ENCODE measurements around the gene SDC4. TPM values are rescaled to one million over a fixed set of nuclear protein-coding genes. Genes with fewer than 3 reads are reported as not detected.

Gene SDC4
- total and polyA plus RNA-seq, 10 of the 15 experiments (the other 5 are each of a cell fraction or from before 2014, with no cell fraction given), result 0.52 to 11.3 (median 1.4) TPM

DNA sequence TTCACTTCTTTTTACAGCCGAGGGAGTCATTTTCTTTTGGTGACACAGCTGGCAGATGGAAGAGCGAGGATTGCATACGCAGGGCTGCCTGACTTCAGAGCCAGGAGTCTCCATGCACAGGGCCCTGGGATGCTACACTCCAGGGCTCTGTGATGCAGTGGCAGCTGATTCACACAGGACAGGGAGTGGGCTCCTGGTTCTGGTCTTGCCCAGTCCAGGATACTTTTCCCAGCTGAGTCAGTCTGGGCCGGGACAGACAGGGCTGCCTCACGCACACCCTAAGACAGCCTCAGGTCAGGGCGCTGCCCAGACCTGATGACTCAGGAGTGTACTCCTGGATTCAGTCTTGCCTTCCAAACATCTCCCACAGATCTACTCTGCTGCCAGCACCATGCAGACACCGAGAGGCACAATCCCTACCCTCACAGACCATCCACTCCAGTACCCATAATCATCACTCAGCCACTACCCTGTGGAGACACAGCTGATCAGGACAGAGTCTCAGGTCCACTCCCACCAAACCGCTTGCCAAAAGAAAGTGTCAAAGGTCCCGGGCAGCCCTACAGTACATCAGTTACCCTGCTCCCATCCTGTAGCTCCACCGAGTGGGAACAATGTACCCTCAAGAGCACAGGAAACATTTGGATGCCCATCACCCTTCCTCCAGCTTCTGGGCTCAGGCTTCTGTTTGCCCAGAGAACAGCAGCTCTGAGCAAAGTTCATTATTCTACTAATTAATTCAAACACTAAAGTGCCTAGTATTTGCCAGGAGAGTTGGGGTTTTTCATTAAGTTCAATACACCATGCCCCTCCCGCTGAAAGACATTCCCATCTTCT lies 11.5 kb downstream of the SDC4 start (continued):
- no peak for TF ChIP-seq SUZ12 (IDR thresholded peaks at IDR 0.05; ENCODE audit: unreplicated experiment)
- TF ChIP-seq FOXM1 (IDR thresholded peaks at IDR 0.05; ENCODE audit: low read depth, low read length), result no peak
- TF ChIP-seq, protein P1, sequence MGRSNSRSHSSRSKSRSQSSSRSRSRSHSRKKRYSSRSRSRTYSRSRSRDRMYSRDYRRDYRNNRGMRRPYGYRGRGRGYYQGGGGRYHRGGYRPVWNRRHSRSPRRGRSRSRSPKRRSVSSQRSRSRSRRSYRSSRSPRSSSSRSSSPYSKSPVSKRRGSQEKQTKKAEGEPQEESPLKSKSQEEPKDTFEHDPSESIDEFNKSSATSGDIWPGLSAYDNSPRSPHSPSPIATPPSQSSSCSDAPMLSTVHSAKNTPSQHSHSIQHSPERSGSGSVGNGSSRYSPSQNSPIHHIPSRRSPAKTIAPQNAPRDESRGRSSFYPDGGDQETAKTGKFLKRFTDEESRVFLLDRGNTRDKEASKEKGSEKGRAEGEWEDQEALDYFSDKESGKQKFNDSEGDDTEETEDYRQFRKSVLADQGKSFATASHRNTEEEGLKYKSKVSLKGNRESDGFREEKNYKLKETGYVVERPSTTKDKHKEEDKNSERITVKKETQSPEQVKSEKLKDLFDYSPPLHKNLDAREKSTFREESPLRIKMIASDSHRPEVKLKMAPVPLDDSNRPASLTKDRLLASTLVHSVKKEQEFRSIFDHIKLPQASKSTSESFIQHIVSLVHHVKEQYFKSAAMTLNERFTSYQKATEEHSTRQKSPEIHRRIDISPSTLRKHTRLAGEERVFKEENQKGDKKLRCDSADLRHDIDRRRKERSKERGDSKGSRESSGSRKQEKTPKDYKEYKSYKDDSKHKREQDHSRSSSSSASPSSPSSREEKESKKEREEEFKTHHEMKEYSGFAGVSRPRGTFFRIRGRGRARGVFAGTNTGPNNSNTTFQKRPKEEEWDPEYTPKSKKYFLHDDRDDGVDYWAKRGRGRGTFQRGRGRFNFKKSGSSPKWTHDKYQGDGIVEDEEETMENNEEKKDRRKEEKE (IDR thresholded peaks at IDR 0.05), result no peak

DNA sequence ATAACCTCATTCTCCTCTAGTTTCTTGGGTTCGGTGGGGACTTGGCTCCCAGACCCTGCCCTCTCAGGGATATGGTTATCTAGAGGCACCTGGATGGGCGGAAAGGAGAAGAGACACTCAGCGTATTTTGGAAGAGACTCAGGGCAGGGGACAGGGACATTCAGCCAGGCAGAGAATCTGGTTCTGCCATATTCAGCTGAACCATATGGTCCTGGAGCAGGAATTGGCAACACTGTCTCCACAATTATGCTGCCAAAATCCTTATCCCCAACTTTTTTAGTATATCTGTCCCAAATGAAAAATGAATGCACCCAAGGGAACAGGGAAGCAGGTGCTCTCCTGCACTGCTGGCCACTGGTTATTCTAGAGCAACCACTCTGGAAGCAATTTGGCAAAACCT lies 17.7 kb downstream of the SDC4 start:
- intact Hi-C loops (cut with micrococcal nuclease; ENCODE audit: unreplicated experiment) (no loop called here), in situ Hi-C loops (cut with MboI) (no loop called here)
- Histone ChIP-seq H3K4me3 (no peak overlapping the region), H3K79me2 (ENCODE audit: control insufficient read depth, insufficient read depth, low read length) (no peaks in the 10 kb centered on the region), H3K4me2 (ENCODE audit: control insufficient read depth, insufficient read depth) (no peak overlapping the region), H4K20me1 (ENCODE audit: control insufficient read depth, insufficient read depth) (no peaks in the 10 kb centered on the region; the same call in 1 of the 2 replicates), H3K27ac (ENCODE audit: control insufficient read depth, insufficient read depth) (no peak overlapping the region), H3K9me3 (replicated peaks; ENCODE audit: control insufficient read depth, insufficient read depth, low read length) (no peaks in the 10 kb centered on the region), H3K36me3 (ENCODE audit: control insufficient read depth in 2 of 2, insufficient read depth in 2 of 2, low read length in 1 of 2) (no peaks in the 10 kb centered on the region; a peak in 1 of 4 replicates), H3K9ac (ENCODE audit: control insufficient read depth, insufficient read depth, low read length) (no peak overlapping the region), H2AFZ (ENCODE audit: control insufficient read depth, low read depth, low read length) (no peak overlapping the region), H3K4me1 (ENCODE audit: control insufficient read depth, insufficient read depth, low read length) (no peaks in the 10 kb centered on the region), H3K27me3 (replicated peaks in 1 of 2; ENCODE audit: control insufficient read depth in 2 of 2, insufficient read depth in 2 of 2, low read length in 1 of 2) (no peaks in the 10 kb centered on the region)
- SMC1A ChIA-PET (ENCODE audit: uncharacterized antibody, unreplicated experiment), result no interaction called here
- POLR2A ChIA-PET, result no interaction called here
- DNase-seq (ENCODE audit: low read depth, low spot score) (no peak), FAIRE-seq (no peak), ATAC-seq (no peak)
- BruUV-seq (replicated peaks), result no TSS peak
- RAD21 ChIA-PET (ENCODE audit: unreplicated experiment), result interaction anchor here (2.3 kb wide), 1 partner anchor 106 kb away, joined by 5 read pairs; no protein-coding TSS in a partner anchor
- 51% methylated on average over 3 of the region's 3 CpGs for WGBS (ENCODE audit: insufficient coverage, insufficient replicate concordance, low lambda C conversion rate, missing lambda C conversion rate)
- CTCF ChIA-PET, result interaction anchor here (1.0 to 1.6 kb wide), 2 partner anchors 12 to 106 kb away, joined by 3 read pairs; no protein-coding TSS in a partner anchor
- no peak for TF ChIP-seq POLR2AphosphoS5 (IDR thresholded peaks at IDR 0.05; ENCODE audit: low read length)
- no peak for TF ChIP-seq MYC (IDR thresholded peaks at IDR 0.05; ENCODE audit: insufficient read depth, insufficient read length, insufficient replicate concordance, low read length, severe bottlenecking)
- TF ChIP-seq BCL11A (IDR thresholded peaks at IDR 0.05; ENCODE audit: low read depth, low read length), result no peak
- no peak for TF ChIP-seq RCOR1 (conservative IDR thresholded peaks at IDR 0.05; ENCODE audit: low read depth, low read length)
- TF ChIP-seq CHD2 (IDR thresholded peaks at IDR 0.05; ENCODE audit: borderline replicate concordance, low read depth, low read length), result no peak
- TF ChIP-seq, protein P2, sequence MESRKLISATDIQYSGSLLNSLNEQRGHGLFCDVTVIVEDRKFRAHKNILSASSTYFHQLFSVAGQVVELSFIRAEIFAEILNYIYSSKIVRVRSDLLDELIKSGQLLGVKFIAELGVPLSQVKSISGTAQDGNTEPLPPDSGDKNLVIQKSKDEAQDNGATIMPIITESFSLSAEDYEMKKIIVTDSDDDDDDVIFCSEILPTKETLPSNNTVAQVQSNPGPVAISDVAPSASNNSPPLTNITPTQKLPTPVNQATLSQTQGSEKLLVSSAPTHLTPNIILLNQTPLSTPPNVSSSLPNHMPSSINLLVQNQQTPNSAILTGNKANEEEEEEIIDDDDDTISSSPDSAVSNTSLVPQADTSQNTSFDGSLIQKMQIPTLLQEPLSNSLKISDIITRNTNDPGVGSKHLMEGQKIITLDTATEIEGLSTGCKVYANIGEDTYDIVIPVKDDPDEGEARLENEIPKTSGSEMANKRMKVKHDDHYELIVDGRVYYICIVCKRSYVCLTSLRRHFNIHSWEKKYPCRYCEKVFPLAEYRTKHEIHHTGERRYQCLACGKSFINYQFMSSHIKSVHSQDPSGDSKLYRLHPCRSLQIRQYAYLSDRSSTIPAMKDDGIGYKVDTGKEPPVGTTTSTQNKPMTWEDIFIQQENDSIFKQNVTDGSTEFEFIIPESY (IDR thresholded peaks at IDR 0.05), result no peak
- TF ChIP-seq NFYB (IDR thresholded peaks at IDR 0.05; ENCODE audit: insufficient read depth, low read depth, low read length), result no peak
- TF ChIP-seq, protein P3, sequence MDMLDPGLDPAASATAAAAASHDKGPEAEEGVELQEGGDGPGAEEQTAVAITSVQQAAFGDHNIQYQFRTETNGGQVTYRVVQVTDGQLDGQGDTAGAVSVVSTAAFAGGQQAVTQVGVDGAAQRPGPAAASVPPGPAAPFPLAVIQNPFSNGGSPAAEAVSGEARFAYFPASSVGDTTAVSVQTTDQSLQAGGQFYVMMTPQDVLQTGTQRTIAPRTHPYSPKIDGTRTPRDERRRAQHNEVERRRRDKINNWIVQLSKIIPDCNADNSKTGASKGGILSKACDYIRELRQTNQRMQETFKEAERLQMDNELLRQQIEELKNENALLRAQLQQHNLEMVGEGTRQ (IDR thresholded peaks at IDR 0.05; ENCODE audit: borderline replicate concordance, low read depth, low read length), result no peak
- TF ChIP-seq RAD51 (IDR thresholded peaks at IDR 0.05), result no peak
- no peak for TF ChIP-seq SPI1 (IDR thresholded peaks at IDR 0.05; ENCODE audit: borderline replicate concordance, insufficient read depth, low read depth, low read length)
- TF ChIP-seq PML (IDR thresholded peaks at IDR 0.05; ENCODE audit: low read length), result no peak
- TF ChIP-seq RFX5 (IDR thresholded peaks at IDR 0.05; ENCODE audit: low read depth, low read length), result no peak
- TF ChIP-seq RAD21 (IDR thresholded peaks at IDR 0.05; ENCODE audit: insufficient read depth, low read depth, low read length), result no peak

All from GM12878 (cell line).